ENCODE results near the gene FANCL.

- TF ChIP-seq EP300 (IDR thresholded peaks at IDR 0.05) (no peak), CTCF (IDR thresholded peaks at IDR 0.05) (no peak), POLR2A (IDR thresholded peaks at IDR 0.05; ENCODE audit: low read depth) (no peak), POLR2AphosphoS5 (IDR thresholded peaks at IDR 0.05) (no peak)
Measured at GRCh38 chr2:58163913-58164312, 77.2 kb downstream of the FANCL start.
